Vagina (tissue), 1 donor: Measurements from ENCODE around the gene PROKR1. TPM values are rescaled to one million over a fixed set of nuclear protein-coding genes. Genes with fewer than 3 reads are reported as not detected.

Experiments
- total RNA-seq: library from RNA; depleted of rRNA; stranded (reverse); fragments of >200 nt; gene quantifications from one replicate; pipeline ENCODE4 v1.2.3, GENCODE V29; 2016

The PROKR1 gene
- total RNA-seq, 1 donor from 2014 or later: not detected

Other genes with a start within 250 kb of the PROKR1 start
- gene FBXO48, start 176.3 kb upstream of the PROKR1 start, total RNA-seq: 1.2 TPM
- 18.7 TPM for gene APLF, start 176.0 kb upstream of the PROKR1 start, total RNA-seq
- gene ARHGAP25, start 91.2 kb downstream of the PROKR1 start, total RNA-seq: 9.6 TPM
- gene BMP10, start 227.8 kb downstream of the PROKR1 start, total RNA-seq: not detected